CD4-positive, alpha-beta T cell treated with Interleukin-17A for 4 hours (primary cell): ENCODE measurements around the gene TMEM184B.

ENCODE experiments used
- DNase-seq: peaks from one replicate; pipeline ENCODE4 v3.0.0-alpha.2; 2020; ENCODE audit warnings: mixed read lengths

Gene TMEM184B

DNA sequence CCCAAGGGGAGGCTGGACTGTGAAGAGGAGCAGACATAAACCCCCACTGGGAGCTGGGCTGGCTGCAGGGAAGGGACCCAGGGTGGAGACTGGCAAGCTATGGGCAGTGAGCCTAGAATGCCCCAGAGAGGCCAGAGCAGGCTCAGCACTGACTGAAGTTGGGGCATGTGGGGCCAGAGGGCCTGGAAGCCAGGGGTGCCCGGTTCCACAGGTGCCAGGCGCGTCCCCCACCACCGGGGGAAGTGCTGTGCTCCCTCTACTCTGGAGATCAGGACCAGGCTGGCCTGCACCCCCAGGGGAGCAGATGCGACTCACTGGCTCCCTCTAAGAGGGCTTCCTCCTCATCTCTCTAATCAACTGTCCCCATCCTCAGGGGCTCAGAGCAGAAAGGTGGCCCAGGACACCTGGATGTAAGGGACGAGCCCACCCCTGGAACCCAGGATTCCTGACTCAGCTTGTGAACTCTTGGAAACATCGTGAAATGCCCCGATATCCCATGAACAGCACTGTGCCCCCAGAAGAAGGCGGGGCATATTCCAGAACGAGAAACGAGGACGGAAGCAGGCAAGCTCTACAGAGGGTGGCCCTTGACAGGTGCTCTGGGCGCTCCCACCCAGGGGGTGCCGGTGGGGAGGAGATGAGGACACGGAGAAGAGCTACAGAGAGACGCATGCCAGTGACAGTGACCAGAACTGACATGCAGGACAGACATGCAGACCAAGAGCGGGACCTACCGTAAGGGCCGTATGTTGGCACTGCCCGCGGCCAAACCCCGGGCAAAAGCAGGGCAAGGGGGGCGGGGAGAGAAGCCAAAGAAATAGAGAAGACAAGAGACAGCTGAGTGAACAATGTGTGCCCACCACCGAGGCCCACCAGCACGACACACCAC lies 50.7 kb downstream of the TMEM184B start:
- DNase-seq = no peak

DNA sequence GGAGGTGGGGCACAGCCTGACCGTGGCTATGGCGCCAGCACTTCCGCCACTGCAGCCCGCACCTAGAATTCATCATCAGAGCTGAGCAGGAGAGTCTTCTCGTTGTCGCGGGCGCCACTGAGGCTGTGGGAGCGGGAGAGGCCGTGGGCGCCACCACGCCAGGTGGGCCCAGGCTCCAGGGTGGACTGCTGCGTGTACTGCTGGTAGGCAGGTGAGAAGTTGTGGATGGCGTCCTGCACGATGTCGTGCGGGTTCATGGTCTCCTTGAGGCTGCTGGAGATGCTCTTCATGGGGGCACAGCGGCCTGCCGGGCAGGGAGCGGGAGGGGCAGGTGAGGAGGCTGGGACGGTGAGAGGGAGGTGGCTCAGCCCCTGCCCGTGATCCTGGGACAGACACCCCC lies 51.4 kb downstream of the TMEM184B start:
- no peak for DNase-seq

DNA sequence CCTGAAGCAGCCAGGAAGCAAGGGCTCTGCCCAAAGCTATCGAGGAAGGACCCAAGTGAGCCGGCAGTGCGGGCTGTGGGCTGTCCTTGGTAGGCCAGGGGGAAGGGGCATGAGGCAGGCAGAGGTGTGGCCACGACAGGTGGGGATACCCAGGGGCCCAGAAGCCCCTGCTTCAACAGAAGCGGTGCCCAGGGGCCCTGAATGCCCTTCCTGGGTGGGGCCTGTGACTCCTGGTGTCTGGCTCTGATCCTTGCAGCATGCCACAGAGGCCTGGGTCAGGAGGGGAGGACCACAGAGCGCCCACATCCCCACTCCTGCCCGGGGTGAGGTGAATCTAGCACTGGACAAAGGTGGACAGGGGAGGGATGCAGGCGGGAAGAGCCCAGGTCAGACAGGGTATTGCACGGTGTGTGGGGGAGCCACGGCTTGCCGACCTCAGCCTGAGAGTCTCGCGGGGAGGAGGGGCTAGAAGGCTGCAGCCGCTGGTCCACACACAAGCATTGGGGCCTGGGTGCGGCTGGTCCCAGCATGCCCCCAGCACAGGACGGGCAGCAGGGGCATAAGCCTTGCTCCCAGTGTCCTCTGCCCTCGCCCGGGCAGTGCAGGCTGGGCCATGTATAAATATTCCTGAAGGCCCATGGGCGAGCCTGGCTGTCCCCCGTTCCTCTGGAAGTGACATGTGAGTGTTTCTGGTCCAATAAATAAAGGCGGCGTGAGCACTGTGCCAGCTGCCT lies 52.0 kb downstream of the TMEM184B start:
- DNase-seq = no peak

DNA sequence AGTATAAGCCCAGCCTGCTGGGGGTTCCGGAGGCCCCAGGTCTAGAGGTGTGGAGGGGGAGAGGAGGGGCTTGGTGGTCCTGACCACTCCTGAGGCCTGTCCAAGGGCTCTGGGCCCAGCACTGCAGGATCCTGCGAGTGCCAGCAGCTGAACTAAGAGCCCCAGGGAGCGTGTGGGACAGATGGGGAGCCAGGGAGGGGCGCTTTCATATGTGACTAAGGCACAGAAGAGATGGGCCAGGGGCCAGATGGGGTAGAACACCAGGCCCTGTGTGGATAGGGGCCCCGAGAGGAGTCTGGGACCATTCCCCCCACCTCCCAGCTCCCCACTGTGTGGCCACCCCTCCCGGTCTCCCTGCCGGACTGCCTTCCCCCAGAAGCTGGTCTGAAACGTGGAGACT lies 52.6 kb downstream of the TMEM184B start:
- no peak for DNase-seq

DNA sequence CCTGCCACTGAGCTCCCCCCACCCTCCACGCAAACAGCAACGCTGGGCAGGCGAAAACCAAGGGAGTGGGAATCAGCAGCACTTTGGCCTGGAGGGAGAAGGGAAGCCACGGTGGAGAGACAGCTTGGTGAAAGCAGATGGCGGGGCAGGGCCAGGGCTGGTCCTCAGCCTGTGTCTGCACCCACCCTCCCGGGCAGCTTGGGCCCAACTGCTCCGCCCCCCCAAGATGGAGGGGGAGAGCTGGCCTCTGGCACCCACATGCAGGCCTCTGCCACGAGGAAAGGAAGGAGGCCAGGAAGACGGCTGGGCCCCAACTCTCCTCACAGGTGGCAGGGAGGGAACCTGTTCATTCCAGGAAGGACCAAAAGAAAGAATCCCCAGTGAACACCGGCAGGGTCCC lies 53.2 kb downstream of the TMEM184B start:
- DNase-seq = no peak

- DNase-seq = peak; percentile 33
These were observed 53.9 kb downstream of the TMEM184B start for GRCh38 chr22:38218661-38219622.

GRCh38 chr22:38215156-38216038 lies 57.4 kb downstream of the TMEM184B start:
- DNase-seq = no peak

DNA sequence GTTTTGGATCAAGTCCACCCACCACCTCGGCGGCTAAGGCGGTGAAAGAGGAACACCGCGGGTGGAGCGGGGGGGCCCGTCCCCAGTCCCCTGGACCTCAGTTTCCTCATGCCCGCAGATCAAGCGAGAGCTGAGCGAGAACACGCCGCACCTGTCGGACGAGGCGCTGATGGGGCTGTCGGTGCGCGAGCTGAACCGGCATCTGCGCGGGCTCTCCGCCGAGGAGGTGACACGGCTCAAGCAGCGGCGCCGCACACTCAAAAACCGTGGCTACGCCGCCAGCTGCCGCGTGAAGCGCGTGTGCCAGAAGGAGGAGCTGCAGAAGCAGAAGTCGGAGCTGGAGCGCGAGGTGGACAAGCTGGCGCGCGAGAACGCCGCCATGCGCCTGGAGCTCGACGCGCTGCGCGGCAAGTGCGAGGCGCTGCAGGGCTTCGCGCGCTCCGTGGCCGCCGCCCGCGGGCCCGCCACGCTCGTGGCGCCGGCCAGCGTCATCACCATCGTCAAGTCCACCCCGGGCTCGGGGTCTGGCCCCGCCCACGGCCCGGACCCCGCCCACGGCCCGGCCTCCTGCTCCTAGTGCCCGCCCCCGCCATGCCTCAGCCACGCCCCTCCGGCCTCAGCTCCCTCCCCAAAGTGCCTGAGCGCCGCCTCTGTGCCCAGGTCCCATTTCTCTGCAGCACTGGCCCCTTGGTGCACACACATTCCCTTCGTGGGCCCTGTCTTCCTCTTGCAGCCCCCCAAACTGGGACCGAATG lies 58.3 kb downstream of the TMEM184B start:
- DNase-seq = peak; percentile 85

DNA sequence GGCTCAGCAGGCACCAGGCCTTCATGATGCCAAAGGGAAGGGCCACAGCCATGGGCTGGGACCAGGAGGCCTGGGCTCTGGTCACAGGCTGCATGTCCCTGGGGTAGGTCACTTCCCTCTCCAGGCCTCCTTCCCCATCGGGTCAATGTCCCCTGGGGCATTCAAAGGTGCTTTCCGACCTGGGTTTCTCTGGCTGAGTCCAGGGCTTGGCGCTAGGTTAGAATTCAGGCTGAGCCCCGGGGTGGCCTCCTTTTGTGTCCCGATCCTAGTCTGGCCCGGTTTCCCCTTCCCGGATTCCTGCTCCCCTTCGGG lies 58.9 kb downstream of the TMEM184B start:
- DNase-seq = no peak

GRCh38 chr22:38213319-38213989 lies 59.4 kb downstream of the TMEM184B start:
- DNase-seq = no peak

GRCh38 chr22:38212442-38212841 lies 60.4 kb downstream of the TMEM184B start:
- DNase-seq = no peak

- DNase-seq = no peak
These were observed 61.3 kb downstream of the TMEM184B start for GRCh38 chr22:38211556-38211955.

- no peak for DNase-seq
These were observed 64.2 kb downstream of the TMEM184B start for GRCh38 chr22:38208551-38208968.

DNA sequence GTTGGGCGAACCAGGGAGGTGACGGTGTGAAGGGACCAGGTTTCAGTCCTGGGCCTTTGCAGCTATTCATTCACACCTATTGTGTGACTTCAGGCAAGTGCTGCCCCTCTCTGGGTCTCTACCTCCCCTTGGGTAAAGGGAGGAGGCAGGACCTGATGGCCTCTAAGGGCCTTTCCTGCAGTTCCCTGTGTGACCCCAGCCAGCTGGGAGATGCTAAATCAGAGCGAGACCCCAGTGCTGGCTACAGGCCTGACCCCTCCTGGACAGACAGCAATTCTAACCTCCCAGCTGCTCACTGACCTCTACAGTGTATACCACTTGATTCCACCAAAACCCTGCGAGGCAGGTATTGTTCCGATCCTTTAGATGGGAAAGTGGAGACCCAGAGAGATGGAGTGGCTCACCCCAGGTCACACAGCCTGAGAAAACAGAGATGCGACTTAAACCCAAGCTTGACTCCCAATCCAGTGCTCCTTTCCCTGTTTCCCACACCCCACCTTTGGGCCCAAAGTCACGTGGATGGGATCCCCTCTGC lies 64.8 kb downstream of the TMEM184B start:
- DNase-seq = no peak

- DNase-seq = no peak
These were observed 67.3 kb downstream of the TMEM184B start for GRCh38 chr22:38205261-38206128.

- no peak for DNase-seq
These were observed 68.0 kb downstream of the TMEM184B start for GRCh38 chr22:38204784-38205183.

DNA sequence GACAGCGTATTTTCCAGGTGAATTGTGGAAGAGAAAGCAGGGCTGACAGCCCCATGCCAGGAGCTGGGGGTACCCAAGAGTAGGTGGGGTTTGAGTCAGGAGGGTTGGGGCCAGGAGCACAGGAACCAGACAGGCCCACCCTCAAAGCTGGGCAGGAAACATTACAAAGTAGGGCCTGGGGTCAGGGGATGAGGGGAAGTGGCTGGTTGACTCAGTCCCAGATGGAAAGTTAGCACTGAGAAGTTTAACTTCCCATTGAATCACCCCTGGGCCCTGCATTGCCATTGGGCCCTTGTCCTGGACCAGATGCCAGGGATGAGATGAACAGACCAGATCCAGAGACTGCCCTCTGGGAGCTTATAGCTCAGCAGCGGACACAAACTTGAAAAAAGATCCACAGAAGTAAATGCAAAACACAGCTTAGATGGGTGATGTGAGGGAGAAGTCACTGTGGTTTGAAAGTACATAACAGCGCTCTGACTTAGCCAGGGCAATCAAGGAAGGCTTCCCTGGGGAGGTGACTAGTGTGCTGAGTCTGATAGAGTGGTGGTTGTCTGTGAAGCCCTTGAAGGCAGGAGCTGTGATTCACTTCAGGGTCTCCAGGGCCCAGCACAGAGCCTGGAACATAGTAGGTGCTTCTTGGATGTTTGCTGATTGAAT lies 68.8 kb downstream of the TMEM184B start:
- DNase-seq = no peak

DNA sequence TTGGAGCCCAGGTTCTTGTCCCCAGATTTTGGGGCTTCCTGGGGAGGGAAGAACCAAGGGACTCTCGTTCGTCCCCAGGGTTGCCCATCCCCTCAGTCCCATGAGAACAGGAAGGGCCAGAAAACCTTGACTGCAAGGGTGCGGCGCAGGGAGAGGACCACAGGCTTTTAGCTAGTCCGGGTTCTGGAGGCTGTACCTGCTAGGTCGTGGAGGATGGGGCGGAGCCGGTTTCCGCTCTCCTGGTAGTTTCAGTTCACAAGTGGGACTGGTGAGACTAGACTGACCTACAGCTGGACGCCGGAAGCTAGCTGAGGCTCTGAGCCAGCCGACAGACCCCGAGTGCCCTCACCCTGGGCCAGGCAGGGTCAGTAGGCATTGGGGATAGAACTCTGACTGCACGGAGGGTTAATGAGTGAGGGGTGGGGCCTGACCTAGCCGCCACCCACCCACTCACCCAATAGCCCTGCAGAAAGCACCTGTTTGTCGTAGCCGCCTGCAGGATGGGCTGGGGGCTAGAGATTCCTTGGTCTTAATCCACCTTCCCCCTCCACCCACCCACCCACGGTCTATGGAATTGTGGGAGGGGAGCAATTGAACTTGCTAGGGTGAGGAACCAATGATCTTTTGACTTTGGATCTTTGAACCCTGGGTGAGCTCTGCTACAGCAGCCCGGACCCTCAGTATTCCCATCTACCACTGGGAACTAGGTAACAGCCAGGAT lies 69.6 kb downstream of the TMEM184B start:
- DNase-seq = peak; percentile 63
